RWPE1 (cell line): ENCODE data around the gene SPTA1.

Source experiments
- CTCF ChIA-PET: fragments of 350-600 bp; sonication (Branson Sonifier 250); formaldehyde crosslinking; extraction: SDS; loops from one replicate; lab custom pipeline; 2021; lab: Yijun Ruan, JAX
- POLR2A ChIA-PET: fragments of 400-600 bp; formaldehyde crosslinking; extraction: SDS; loops from one replicate; lab custom pipeline; 2020; ENCODE audit warnings: antibody characterized with exemption; ENCODE audit not compliant: low non-redundant PET; lab: Yijun Ruan, JAX
- DNase-seq: peaks from one replicate; pipeline ENCODE4 v3.0.0; 2012; ENCODE audit warnings: low spot score
- H3K27ac ChIP-seq: fragments of 450-650 bp; 2 replicates; pipeline ENCODE4 v1.5.1; 2017
- CTCF ChIP-seq: fragments of 450-650 bp; conservative IDR thresholded peaks from 2 replicates; pipeline ENCODE4 v1.5.1; 2017; ENCODE audit warnings: low read depth, mild to moderate bottlenecking

Gene SPTA1

GRCh38 chr1:158607296-158607695 lies 79.2 kb downstream of the SPTA1 start:
- DNase-seq: no peak
- CTCF ChIA-PET: no interaction called here
- no peak overlapping the region for H3K27ac ChIP-seq
- no peak for TF ChIP-seq CTCF
- POLR2A ChIA-PET: no interaction called here

GRCh38 chr1:158604968-158605367 lies 81.5 kb downstream of the SPTA1 start, which contains the start of gene OR10Z1:
TSS of gene OR10Z1 (plus strand) at chr1:158605268. CDS start at chr1:158606439, 1,171 bp downstream.
- CTCF ChIA-PET: interaction anchor here (0.6 kb wide), 1 partner anchor 614 kb away, joined by 4 read pairs; no protein-coding TSS in a partner anchor
- H3K27ac ChIP-seq: no peak within 1 kb of the TSS
- no peak for DNase-seq
- no peak for TF ChIP-seq CTCF
- POLR2A ChIA-PET: no interaction called here

- no peak overlapping the region for H3K27ac ChIP-seq
- no peak for DNase-seq
- ChIA-PET CTCF (interaction anchor here (0.6 kb wide), 1 partner anchor 166 kb away, joined by 5 read pairs; no protein-coding TSS in a partner anchor), POLR2A (no interaction called here)
- no peak for TF ChIP-seq CTCF
These were observed 85.8 kb downstream of the SPTA1 start for GRCh38 chr1:158600735-158601134.

- no peak for DNase-seq
- H3K27ac ChIP-seq: no peak overlapping the region
- ChIA-PET POLR2A (no interaction called here), CTCF (no interaction called here)
- no peak for TF ChIP-seq CTCF
These were observed 99.6 kb downstream of the SPTA1 start for GRCh38 chr1:158586942-158587341.

- H3K27ac ChIP-seq: no peak overlapping the region
- POLR2A ChIA-PET: no interaction called here
- DNase-seq: no peak
- CTCF ChIA-PET: no interaction called here
- no peak for TF ChIP-seq CTCF
These were observed 102.6 kb downstream of the SPTA1 start for GRCh38 chr1:158583962-158584361.

GRCh38 chr1:158579733-158580132 lies 106.8 kb downstream of the SPTA1 start, which contains the start of gene OR10X1:
TSS of gene OR10X1 (minus strand) at chr1:158579899. CDS start at chr1:158579899, 0 bp downstream.
- POLR2A ChIA-PET: no interaction called here
- no peak for DNase-seq
- no peak for TF ChIP-seq CTCF
- CTCF ChIA-PET: no interaction called here
- no peak within 1 kb of the TSS for H3K27ac ChIP-seq
